Loucy (cell line): ENCODE measurements around the gene FALEC.

Experiments used
- H2AFZ ChIP-seq: fragments of 200-600 bp; sonication (generic); 2 replicates; pipeline ENCODE4 v1.6.0; 2016; ENCODE audit warnings: antibody characterized with exemption, mild to moderate bottlenecking, low read length, moderate library complexity
- H3F3A ChIP-seq: fragments of 200-600 bp; 2 replicates; pipeline ENCODE4 v1.6.0; 2016; ENCODE audit warnings: antibody characterized with exemption, low read depth, mild to moderate bottlenecking
- H3K27me3 ChIP-seq: fragments of 200-600 bp; sonication (generic); 2 replicates; pipeline ENCODE4 v1.6.1; 2014; ENCODE audit warnings: low read length, mild to moderate bottlenecking; ENCODE audit not compliant: insufficient read depth, poor library complexity, severe bottlenecking
- H3K36me3 ChIP-seq: fragments of 200-600 bp; sonication (generic); 2 replicates; pipeline ENCODE4 v1.6.1; 2016; ENCODE audit warnings: low read length; ENCODE audit not compliant: insufficient read depth
- H3K4me1 ChIP-seq: fragments of 200-600 bp; sonication (generic); 2 replicates; pipeline ENCODE4 v1.5.1; 2014; ENCODE audit warnings: low read length, mild to moderate bottlenecking; ENCODE audit not compliant: insufficient read depth, poor library complexity, severe bottlenecking
- H3K4me2 ChIP-seq: fragments of 200-600 bp; sonication (generic); 2 replicates; pipeline ENCODE4 v1.6.0; 2014; ENCODE audit warnings: antibody characterized with exemption, low read length, low read depth, mild to moderate bottlenecking; ENCODE audit not compliant: poor library complexity, severe bottlenecking
- H3K4me3 ChIP-seq: fragments of 200-600 bp; sonication (generic); 2 replicates; pipeline ENCODE4 v1.5.1; 2014; ENCODE audit warnings: low read length, mild to moderate bottlenecking, mixed read lengths; ENCODE audit not compliant: poor library complexity, severe bottlenecking
- H3K79me2 ChIP-seq: fragments of 200-600 bp; sonication (generic); 2 replicates; pipeline ENCODE4 v1.6.1; 2014; ENCODE audit warnings: low read length; ENCODE audit not compliant: insufficient read depth
- H3K9ac ChIP-seq: fragments of 200-600 bp; sonication (generic); 2 replicates; pipeline ENCODE4 v1.6.0; 2014; ENCODE audit warnings: mild to moderate bottlenecking, low read depth, low read length, moderate library complexity; ENCODE audit not compliant: poor library complexity, severe bottlenecking
- H3K9me2 ChIP-seq: fragments of 200-600 bp; sonication (generic); replicated peaks from 2 replicates; pipeline ENCODE4 v1.6.1; 2016; ENCODE audit warnings: low read depth, low read length, mixed read lengths
- H3K9me3 ChIP-seq: fragments of 200-600 bp; sonication (generic); 2 replicates; pipeline ENCODE4 v1.6.1; 2014; ENCODE audit warnings: mild to moderate bottlenecking, antibody characterized with exemption, low read length, low read depth; ENCODE audit not compliant: insufficient read depth
- H4K20me1 ChIP-seq: fragments of 200-600 bp; sonication (generic); 2 replicates; pipeline ENCODE4 v1.6.0; 2014; ENCODE audit warnings: antibody characterized with exemption, low read length, mild to moderate bottlenecking; ENCODE audit not compliant: insufficient read depth, poor library complexity, severe bottlenecking
- EZH2phosphoT487 ChIP-seq: fragments of 200-600 bp; IDR thresholded peaks from 2 replicates; pipeline ENCODE4 v1.6.1; 2018; ENCODE audit warnings: antibody characterized with exemption, mild to moderate bottlenecking, moderate library complexity, borderline replicate concordance
- TF ChIP-seq, protein P1 (sequence below): fragments of 200-600 bp; sonication (generic); conservative IDR thresholded peaks from 2 replicates; pipeline ENCODE4 v1.5.1; 2014; ENCODE audit warnings: mild to moderate bottlenecking, antibody characterized with exemption, low read length

Gene FALEC

DNA sequence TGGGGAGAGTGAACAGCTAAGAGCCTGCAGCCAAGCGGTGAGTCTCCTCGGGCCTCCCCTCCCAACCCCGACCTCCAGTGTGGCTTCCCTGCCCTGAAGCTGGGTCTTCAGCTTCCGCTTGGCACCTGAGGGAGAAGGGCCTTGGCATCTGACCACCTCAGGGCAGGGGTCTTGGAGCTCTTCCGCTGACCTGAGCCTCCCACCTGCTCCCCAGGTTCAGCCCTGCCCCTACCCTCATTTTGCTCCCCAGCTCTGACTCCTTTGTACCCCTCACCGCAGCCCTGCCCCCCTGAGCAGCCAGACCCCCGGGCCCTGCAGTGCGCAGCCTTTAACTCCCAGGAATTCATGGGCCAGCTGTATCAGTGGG lies 38.5 kb downstream of the FALEC start:
- H3K4me3 ChIP-seq: no peak overlapping the region
- no peaks in the 10 kb centered on the region for H3K27me3 ChIP-seq
- H3K9me3 ChIP-seq: no peaks in the 10 kb centered on the region
- H3K9me2 ChIP-seq: no peaks in the 10 kb centered on the region
- no peak overlapping the region for H2AFZ ChIP-seq
- H3K9ac ChIP-seq: no peak overlapping the region
- no peak overlapping the region for H3K4me2 ChIP-seq
- no peak for TF ChIP-seq EZH2phosphoT487
- TF ChIP-seq, protein P1, sequence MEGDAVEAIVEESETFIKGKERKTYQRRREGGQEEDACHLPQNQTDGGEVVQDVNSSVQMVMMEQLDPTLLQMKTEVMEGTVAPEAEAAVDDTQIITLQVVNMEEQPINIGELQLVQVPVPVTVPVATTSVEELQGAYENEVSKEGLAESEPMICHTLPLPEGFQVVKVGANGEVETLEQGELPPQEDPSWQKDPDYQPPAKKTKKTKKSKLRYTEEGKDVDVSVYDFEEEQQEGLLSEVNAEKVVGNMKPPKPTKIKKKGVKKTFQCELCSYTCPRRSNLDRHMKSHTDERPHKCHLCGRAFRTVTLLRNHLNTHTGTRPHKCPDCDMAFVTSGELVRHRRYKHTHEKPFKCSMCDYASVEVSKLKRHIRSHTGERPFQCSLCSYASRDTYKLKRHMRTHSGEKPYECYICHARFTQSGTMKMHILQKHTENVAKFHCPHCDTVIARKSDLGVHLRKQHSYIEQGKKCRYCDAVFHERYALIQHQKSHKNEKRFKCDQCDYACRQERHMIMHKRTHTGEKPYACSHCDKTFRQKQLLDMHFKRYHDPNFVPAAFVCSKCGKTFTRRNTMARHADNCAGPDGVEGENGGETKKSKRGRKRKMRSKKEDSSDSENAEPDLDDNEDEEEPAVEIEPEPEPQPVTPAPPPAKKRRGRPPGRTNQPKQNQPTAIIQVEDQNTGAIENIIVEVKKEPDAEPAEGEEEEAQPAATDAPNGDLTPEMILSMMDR: no peak
- H3K4me1 ChIP-seq: no peaks in the 10 kb centered on the region
- no peaks in the 10 kb centered on the region for H3K36me3 ChIP-seq
- H3F3A ChIP-seq: no peaks in the 10 kb centered on the region
- no peaks in the 10 kb centered on the region for H3K79me2 ChIP-seq
- no peaks in the 10 kb centered on the region for H4K20me1 ChIP-seq

DNA sequence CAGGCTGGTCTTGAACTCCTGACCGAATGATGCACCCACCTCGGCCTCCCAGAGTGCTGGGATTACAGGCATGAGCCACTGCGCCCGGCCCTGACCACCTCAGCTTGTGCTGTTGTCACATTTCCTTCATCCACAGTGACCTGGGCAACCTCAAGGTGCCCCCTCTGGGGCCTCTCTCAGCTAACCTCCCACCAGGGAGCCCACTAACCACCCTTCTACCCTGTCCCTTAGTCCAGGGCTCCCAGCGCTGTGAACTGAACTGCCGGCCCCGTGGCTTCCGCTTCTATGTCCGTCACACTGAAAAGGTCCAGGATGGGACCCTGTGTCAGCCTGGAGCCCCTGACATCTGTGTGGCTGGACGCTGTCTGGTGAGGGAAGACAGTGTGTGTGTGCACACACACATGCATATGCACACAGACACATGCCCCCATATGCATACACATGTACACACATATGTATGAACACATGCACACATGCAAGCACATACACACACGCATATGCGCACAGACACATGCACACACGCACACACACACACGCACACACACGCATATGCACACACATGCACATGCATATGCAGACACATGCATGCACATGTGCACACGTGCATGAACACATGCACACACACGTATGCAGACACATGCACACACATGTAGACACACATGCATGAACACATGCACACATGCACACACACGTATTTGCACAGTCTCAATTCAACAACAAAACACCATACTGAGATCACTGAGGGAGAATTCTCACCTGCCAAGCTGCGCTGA lies 39.8 kb downstream of the FALEC start:
- Histone ChIP-seq H3K4me2 (no peak overlapping the region), H3K9ac (no peak overlapping the region), H3K9me3 (no peaks in the 10 kb centered on the region), H2AFZ (no peak overlapping the region), H3K36me3 (no peaks in the 10 kb centered on the region), H3K79me2 (no peaks in the 10 kb centered on the region; the same call in 1 of the 2 replicates), H3K27me3 (no peaks in the 10 kb centered on the region), H3K4me1 (no peaks in the 10 kb centered on the region), H4K20me1 (peaks cover 3% of the 10 kb centered on the region), H3K4me3 (no peak overlapping the region), H3F3A (no peaks in the 10 kb centered on the region), H3K9me2 (no peaks in the 10 kb centered on the region)
- TF ChIP-seq, protein P1: no peak
- TF ChIP-seq EZH2phosphoT487: no peak

DNA sequence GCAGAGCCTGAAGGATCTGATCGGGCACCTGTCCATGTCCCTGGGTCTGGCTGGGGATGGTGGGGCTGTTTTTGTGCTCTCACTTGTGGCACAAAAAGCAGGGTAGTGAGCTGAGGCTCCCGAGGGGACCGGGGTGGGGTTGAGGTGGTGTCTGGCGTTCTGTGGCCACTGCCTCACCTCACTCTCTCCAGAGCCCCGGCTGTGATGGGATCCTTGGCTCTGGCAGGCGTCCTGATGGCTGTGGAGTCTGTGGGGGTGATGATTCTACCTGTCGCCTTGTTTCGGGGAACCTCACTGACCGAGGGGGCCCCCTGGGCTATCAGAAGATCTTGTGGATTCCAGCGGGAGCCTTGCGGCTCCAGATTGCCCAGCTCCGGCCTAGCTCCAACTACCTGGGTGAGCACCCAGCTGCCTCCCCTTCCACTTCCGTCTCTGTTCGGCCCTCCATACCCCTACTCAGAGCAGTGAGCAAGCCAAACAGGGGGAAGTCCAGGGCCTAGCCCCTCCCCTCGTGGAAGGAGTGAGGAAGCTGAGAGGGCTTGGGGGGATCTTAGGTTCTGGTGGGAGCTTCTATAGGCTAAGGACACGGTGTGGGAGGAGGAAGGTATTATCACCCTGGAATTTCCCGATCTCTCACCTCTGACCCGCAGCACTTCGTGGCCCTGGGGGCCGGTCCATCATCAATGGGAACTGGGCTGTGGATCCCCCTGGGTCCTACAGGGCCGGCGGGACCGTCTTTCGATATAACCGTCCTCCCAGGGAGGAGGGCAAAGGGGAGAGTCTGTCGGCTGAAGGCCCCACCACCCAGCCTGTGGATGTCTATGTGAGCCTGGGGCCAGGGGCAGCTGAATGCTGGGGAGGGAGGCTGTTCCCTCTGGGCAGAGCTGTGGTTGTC lies 40.7 kb downstream of the FALEC start:
- Histone ChIP-seq H4K20me1 (peaks cover 3% of the 10 kb centered on the region), H3K4me1 (no peaks in the 10 kb centered on the region), H3K9me2 (no peaks in the 10 kb centered on the region), H3K27me3 (no peaks in the 10 kb centered on the region), H3K4me3 (no peak overlapping the region), H3K9ac (no peak overlapping the region), H3K4me2 (no peak overlapping the region), H3K36me3 (no peaks in the 10 kb centered on the region), H3K79me2 (no peaks in the 10 kb centered on the region; the same call in 1 of the 2 replicates), H3F3A (no peaks in the 10 kb centered on the region), H2AFZ (no peak overlapping the region), H3K9me3 (no peaks in the 10 kb centered on the region)
- TF ChIP-seq, protein P1: no peak
- no peak for TF ChIP-seq EZH2phosphoT487
